GM18907 (cell line): ENCODE results near the gene TP53RK.

Experiments used
- ATAC-seq: cut with Tn5 transposase; IDR thresholded peaks from one replicate; pipeline ENCODE4 v1.9.1; 2021; ENCODE audit warnings: mild to moderate bottlenecking, moderate library complexity; ENCODE audit not compliant: unreplicated experiment

Gene TP53RK

GRCh38 chr20:46666306-46666705 lies 22.9 kb downstream of the TP53RK start:
- no peak for ATAC-seq

DNA sequence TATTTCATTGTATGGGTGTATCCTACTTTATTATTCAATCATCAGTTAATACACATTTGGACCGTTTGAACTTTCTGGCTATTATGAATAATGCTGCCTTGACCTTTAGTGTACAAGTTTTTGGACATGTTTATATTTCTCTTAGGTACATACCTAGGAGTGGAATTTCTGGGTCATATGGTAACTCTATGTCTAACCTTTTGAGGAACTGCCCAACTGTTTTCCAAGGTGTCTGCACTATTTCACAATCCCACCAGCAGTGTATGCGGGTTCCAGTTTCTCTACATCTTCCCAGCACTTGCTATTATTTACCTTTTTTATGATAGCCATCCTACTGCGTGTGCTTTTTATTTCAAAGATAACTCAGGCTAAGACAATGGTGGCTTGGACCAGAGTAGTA lies 23.6 kb downstream of the TP53RK start:
- ATAC-seq: no peak

DNA sequence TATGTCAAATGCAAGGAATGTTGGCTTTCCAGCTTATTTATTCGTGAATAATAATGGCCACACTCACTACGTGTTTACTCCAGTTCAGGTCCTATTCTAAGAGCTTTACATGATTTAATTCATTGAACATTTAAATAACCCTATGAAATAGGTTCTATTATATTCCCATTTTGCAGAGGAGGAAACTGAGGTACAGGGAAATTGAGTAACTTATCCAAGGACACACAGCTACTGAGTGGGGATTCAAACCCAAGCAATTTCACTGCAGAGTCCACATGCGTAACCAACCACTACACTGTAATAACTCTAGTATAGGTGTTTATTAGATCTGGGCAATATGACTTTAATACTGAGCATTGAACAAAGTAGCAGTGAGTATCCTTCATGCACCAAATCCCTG lies 25.7 kb downstream of the TP53RK start:
- ATAC-seq: no peak

DNA sequence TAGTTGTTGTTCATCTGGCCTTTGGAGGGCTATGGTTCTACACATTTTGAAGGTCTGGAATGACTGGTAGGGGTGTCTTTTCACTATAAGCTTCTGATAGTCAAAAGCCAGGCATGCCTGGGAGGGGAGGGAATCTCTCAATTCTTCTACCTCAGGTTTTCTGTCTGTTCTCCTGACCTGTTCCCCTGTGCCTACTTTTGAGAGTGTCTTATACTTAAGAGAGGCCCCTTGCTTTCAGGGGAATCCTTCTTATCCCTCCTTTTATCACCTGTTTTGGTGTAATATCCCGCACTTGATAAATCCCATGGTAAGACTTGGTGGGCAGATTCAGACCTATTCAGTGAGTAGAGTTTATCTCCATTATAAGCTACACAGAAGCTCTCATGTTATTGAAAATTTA lies 27.6 kb downstream of the TP53RK start:
- ATAC-seq: no peak

GRCh38 chr20:46660487-46660886 lies 28.8 kb downstream of the TP53RK start:
- ATAC-seq: no peak

DNA sequence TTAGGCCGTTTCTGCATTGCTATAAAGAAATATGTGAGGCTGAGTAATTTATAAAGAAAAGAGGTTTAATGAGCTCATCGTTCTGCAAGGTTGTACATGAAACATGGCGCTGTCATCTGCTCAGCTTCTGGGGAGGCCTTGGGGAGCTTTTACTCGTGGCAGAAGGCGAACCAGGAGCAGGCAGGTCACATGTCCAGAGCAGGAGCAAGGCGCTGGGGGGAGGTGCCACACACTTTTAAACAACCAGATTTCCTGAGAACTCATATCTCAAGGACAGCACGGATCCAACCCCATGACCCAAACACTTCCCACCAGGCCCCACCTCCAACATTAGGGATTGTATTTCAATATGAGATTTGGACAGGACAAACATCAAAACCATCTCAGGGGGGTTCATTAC lies 31.6 kb downstream of the TP53RK start:
- no peak for ATAC-seq

GRCh38 chr20:46657137-46657536 lies 32.1 kb downstream of the TP53RK start:
- ATAC-seq: no peak

DNA sequence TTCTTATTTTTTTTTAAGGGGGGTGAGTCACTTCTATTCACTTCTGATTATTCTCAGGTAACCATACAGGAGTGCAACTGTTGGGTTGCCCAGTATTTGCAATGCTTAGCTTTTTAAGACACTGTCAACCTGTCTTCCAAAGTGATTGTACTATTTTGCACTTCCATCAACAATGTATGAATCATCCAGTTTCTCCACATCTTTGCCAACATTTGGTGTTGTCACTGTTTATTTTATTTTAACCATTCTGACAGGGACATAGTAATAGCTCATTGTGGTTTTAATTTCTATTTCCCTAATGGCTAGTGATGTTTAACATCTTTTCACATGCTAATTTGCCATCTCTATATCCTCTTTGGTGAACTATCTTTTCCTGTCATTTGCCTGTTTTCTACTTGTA lies 36.5 kb downstream of the TP53RK start:
- ATAC-seq: no peak

DNA sequence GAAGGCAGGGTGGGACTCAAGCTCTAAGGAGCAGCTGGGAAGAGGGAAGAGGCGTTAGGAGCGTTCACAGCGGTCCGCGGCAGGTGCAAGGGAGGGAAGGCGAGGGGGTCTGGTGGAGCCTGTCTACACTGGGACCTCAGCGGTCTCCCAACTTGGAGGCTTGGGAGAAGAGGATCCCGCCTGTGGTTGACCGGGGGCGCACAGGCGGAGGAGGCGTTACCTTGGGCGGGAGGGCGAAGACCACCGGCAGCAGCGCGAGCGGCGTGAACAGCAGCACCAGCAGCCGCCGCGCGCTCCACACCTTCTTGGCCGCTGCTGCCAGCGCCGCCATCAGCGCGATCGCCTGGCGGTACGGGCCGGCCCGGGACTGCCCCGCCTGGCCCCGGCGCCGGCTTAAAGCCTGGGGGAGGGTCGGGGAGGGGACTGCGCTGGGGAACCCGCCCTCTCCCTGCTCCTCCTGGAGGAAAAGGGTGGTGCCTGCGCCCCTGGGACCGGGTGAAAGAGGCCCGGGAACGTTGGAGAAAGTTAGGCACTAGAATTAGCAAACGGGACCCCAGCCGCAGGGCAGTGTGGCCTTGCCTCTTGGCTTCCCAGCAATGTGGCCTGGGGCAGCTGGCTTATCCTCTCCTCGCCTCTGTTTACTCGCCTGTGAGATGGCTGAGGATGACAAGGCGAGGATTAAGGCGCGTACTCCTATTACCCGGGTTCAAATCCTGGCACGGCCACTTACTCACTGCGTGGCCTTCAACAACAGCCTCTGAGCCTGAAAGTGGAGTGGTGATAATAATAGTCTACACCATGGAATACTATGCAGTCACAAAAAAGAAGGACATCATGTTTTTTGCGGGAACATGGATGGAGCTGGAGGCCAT lies 37.9 kb downstream of the TP53RK start, which contains the start of gene SLC13A3:
Gene SLC13A3, minus strand, starts transcription at position 369 of the 872 bp plus-strand sequence. Its CDS starts 38 bp downstream, at position 331.
- ATAC-seq: no peak

GRCh38 chr20:46650575-46651090 lies 38.6 kb downstream of the TP53RK start:
- no peak for ATAC-seq

DNA sequence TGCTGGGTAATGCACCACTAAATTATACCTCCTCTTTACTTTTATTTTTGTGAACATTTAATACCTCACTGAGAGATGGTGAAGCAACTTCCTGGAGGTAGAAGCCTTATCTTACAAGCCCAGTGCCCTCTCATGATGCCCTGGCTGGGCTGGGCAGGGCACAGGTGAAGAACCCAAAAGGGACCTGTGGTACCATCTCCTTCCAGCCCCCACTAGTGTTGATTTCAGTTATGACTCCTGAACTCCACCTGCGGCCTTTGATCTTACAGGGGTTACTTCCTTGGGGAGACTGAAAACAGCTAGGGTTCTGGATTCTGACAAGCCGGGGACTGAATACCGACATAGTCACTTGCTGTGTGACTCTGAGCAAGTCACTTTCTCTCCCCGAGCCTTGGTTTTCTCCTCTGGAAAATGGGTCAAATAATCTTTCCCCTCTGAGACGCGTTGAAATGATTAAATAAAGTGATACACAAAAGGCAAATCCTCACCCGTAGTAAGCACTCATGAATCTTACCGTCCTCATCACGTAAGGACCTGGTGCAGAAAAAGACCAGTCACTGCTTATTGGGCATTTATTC lies 39.2 kb downstream of the TP53RK start:
- ATAC-seq: no peak

GRCh38 chr20:46649650-46649949 lies 39.6 kb downstream of the TP53RK start:
- ATAC-seq: no peak

DNA sequence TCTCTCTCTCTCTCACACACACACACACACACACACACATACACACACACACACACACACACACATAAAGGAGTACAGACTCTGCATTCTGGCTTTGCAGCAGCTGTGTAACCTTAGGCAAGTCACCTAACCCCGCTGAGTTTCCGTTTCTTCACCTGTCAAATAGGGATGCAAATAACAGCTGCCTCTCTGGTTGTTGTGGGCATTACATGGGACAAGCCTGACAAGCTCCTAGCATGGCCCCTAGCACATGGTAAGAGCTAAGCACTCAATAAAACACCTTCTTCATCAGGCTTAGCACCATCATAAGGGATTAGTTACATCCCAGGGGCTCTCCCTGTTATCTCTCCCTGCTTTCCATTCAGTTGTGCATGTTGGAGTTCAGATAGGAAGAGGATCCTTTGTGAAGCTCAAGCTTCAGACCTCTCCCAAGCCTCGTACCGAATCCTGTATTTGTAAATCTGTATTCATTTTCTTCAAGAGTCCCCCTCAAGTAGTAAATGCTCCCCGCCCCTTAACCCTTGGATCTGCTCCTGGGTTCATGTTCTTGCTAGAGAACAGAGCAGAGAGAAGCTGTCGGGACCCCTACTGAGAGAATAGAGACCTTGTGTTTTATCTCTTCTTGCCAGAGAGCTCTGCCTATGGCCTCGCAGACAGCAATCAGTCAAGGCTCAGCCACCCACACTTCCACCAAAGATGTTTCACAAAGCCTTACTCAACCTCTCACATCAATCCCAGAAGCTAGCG lies 40.2 kb downstream of the TP53RK start:
- ATAC-seq: no peak

GRCh38 chr20:46647469-46647868 lies 41.8 kb downstream of the TP53RK start:
- ATAC-seq: no peak

DNA sequence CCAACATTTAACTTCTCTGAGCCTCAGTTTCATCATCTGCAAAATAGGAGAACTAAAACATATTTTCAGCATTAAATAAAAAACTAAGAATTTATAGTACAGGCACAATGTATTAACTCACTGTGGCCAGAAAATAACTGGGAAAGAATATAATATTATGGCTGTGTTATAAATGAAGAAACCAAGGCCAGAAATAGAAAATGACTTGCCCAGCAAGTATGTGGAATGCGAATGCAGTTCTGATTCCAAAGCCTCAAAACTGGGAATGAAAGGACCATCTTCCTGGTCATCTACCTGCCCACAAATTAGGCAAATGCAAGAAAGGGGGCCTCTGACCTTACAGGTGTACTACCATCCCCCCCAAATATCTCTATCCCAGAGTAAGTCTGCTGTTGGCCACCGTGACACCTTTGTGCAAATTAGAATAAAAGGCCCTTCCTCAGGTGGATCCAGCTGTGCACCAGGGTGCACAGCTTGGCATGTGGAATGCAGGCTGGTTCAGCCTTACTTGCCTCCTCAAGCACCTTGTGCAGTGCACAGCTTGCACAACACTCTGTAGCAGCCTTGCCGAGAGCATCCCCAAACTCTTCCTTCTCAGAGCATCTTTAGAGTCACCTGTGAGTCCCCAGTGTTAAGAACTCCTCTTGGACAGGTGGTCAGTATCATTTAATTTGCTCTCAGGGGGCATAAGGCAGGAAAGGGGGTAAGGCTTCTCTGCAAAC lies 42.4 kb downstream of the TP53RK start:
- ATAC-seq: no peak

GRCh38 chr20:46646122-46646521 lies 43.1 kb downstream of the TP53RK start:
- no peak for ATAC-seq

GRCh38 chr20:46644733-46645132 lies 44.5 kb downstream of the TP53RK start:
- no peak for ATAC-seq

GRCh38 chr20:46644160-46644559 lies 45.1 kb downstream of the TP53RK start:
- no peak for ATAC-seq

GRCh38 chr20:46642969-46643343 lies 46.3 kb downstream of the TP53RK start:
- no peak for ATAC-seq

DNA sequence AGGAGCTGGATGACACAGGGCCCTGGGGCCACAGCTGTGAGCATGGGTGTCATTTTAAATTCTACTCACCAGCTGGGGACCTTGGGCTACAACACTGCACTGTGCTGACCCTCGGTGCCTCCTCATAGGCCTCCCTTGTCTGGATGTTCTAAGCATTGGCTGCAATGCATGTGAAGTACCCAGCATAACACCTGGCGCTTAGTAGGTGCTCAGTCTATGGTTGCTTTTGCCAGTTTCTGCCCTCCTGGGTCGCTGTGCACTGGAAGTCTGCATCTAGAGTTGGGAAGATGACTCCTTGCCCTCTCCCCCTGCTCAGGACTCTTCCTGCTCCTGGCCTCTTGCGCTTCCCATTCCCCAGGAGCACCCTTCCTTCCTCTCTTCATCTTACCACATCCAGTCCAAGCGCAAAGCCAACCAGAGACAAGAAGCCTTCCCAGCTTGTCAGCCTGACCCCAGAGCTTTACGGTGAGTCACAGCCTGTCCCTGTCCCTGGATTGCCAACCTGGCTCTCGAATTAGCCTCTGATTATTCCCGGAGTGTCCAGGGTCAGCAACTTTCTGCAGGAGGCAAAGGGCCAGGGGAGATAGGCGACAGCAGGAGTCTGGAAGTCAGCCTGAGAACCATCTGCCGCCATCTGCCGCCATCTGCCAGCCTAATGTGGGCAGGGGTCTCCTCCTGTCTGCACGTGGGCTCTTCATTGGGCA lies 46.8 kb downstream of the TP53RK start:
- ATAC-seq: no peak
